NCI-H510A (cell line): ENCODE data around the gene LITAFD.

Experiments
- DNase-seq: peaks from one replicate; lab custom pipeline; 2025; lab: John Stamatoyannopoulos, UW

LITAFD gene

DNA sequence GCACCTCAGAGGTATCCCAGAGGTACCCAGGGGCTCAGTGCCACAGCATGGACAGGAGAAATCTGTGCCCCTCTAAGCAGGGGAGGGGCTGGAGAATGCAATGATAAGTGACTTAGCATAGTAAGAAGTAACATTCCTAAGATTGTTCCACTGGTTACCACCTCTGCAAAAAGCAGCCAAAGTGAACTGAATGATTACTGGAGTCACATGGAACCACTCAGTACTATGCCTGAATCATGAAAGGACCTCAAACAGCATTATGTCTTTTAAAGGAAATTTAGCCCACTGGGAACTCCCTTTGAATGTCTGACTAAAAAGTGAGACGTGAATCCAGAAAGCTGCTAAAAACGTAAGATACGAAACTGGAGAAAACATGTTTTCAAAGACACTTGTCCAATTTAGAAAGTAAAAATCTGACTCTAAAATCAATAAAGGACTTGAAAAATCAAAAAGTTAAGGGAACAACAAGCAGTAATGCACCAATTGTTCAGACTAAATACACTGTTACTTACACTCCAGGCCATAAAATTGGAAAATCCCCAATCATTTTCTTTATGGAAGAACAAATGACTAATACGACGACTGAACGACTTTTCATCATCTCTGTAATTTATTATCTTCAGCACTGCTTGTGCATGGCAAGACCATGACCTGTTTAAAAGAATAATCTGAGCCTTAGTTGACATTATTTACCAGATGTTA is 38.6 kb downstream of the LITAFD start:
- DNase-seq, result no peak

DNA sequence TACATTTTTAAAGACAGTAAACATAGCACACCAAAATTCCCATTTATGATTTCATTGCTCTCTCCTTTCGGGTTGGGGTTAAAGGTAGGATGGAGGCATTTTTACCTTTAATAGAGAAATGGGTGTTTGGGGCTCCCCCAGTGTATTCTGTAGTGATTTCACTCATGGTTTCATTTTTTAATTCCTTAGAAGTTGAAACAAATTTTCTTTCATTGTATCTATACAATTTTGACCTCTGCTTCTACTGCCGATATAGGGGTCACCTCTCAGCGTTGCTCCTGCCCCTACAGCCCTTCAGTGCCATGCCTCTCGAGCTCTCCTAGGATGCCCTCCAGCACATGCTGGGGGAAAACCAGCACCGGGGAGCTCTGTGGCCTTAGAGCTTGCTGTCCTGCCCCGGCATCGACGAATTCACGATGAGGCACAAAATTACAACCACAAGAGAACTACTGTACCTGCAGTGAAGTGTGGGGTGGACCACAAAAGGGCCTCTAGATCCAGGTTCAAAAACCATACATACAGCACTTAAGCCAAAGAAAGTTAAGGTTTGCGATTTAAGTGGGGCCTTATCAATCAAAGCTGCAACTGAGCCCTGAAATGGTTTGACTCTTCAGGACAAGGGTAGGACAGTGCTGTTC is 39.3 kb downstream of the LITAFD start:
- DNase-seq, result no peak

DNA sequence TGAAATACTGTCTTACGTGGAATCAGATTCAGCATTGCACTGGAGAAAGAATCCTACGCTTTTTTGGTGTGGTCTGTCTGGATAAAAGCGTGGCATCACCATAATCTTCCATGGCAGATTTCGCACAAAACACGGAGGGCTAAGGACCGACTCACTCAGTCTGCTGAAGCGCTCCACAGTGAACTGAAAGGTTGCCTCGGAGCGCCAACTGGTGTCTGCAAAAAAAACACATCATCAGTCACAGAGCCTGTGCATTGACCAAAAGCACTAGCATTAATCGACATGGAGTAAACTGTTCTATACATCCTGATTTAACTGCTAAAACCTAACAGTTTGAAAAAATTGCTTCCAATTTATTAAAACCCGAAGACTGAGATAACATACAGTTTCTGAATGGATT is 41.0 kb downstream of the LITAFD start:
- no peak for DNase-seq

DNA sequence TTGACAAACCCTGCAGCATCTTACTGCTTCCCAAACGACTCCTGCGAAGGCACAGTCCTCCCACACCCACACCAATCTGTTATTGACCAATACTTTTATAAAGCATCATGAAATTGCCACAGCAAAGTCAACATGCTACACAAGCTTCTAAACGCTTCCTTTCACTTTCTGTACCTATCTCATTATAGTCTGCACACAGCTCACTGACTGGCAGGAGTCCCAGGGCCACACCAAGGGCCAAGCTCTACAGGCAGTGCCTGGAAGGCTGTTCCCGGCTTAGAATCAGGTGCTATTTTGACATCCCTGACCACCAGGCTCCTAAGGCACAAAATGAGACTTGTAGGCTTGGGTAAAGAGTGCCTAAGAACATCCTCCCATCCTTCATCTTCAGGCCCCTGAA is 42.1 kb downstream of the LITAFD start:
- no peak for DNase-seq

DNA sequence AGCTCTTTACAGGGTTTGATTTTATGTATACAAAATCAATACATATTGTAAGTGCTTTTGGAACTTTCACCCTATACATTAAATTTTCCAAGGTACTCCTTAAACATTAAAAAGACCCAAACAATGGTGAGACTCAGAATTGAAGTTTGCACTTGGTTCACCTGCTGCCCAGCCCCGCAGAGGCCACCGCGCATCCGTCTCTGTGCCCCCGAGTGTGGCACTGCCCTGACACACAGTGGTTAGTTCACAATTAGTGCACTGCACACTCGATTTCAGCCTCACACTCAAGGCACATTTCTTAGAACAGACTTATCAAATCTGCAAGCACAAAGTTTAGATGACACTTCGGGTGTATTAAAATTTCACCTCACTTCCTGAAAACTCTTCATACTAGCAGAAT is 43.3 kb downstream of the LITAFD start:
- DNase-seq, result no peak

DNA sequence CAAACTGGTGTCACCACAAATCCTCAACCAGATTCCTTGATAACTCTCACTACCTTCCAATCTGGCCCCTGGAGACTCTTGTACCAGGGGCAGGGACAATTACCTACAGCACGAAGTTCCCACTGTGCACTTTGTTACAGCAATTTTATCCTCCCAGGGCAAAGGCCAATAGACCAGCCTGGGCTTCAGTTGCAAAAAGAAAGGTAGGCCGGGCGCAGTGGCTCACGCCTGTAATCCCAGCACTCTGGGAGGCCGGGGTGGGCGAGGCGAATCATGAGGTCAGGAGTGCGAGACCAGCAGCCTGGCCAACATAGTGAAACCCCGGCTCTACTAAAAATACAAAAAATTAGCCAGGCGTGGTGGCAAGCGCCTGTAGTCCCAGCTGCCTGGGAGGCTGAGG is 44.7 kb downstream of the LITAFD start:
- DNase-seq, result no peak

DNA sequence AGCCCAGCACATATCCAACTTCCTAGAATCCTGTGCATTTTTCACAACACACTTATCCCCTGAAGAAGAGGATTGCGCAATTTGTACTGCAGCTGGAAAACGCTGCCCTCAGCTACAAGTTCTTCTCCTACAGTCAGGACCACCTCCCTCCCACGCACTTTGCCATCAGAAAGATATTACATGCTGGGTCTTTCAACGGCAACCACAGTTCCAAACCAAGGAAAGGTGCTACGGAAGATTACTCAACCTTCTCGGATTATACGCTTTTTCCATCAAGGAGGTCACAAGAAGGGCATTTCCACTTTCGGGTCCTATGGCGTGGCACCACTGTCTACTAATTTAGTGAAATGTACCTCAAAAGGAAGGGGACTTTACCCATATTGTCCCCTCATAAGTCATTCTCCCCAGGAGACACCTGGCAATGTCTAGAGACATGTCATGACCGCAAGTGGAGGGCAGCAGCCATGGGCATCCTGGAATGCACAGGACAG is 46.4 kb downstream of the LITAFD start:
- DNase-seq, result no peak

DNA sequence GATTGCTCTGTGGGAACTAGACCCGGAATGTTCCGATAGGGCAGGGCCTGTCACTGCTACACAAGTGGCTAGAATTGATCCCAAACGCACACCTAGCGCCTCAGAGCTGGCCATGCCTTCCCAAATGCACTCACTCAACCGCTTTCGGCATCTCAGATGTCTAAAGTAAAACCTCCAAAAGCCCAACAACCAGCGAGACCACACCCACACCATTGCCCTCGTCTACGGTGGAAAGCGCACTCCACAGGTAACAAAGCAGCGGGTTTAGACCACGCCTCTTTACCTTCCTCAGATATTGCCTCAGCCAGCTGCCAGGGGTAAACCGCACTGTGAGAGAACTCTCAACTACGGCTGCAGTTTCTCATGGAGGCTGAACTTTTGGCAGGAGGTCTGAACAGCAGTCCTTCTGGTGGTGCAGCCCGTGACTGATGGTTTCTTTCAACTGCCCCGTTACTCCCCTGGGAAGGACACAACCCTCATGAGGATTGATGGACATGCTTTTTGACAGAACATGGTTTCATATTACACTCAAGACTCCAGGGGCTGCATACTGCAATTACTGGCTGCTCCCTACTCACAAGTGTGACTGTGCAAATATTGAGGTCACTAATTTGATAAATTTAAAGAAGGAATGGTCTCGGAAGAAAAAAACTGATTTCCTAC is 47.1 kb downstream of the LITAFD start:
- peak; percentile 49 for DNase-seq

DNA sequence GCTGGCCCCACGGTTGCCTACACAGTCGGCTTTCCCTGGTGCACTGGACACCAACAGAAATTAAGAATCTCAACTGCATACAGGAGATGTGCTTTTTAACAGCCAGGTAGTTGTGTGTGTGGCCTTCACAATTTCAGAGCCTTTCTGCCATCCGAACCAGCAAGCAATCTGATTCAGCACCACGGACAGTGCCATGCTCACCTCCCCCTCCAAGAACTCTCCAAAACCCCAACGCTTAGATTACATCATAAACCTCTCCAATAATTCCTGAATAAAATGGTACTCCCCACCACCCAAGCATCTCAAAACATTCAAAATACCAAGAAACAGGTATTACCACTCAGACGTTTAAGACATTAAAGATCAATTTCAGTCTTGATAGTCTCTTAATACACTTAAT is 49.7 kb downstream of the LITAFD start:
- no peak for DNase-seq

DNA sequence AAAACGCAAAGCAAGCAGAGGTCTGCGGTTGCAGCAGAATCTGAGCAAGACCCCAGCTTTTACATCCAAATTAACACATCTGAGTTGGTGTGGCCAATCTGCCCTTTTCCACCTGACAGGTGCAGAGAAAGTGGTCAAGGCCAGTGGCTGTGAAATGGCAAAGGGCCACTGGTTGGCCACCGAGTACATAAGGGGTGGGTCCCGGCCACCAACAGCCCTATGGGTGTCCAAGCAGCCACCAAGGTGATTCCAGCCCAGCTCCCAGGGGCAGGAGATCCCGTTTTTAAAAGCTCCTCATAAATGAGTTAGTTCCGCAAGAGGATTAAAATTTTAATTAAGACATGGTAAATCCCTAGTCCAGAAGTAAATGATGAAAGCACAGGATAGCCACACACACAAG is 52.5 kb downstream of the LITAFD start:
- no peak for DNase-seq
